ENCODE results near the gene APOB. TPM values are rescaled to one million over a fixed set of nuclear protein-coding genes. Genes with fewer than 3 reads are reported as not detected.

Gene APOB
- total RNA-seq, 1 experiment from 2014 or later, result not detected

- peaks cover 64% of the 10 kb centered on the region for H3K27me3 ChIP-seq (replicated peaks; ENCODE audit: insufficient read depth, low read depth, low read length, poor library complexity)
- no peak overlapping the region for H3K4me3 ChIP-seq (ENCODE audit: low read depth, low read length, poor library complexity, severe bottlenecking)
- no peak for DNase-seq (ENCODE audit: low spot score)
- no peaks in the 10 kb centered on the region for H3K9me3 ChIP-seq (ENCODE audit: low read depth, low read length, poor library complexity, severe bottlenecking)
- no TSS peak for BruUV-seq (replicated peaks)
- no peaks in the 10 kb centered on the region for H3K36me3 ChIP-seq (ENCODE audit: insufficient read depth, low read length, poor library complexity, severe bottlenecking)
- no peak for TF ChIP-seq EZH2 (IDR thresholded peaks at IDR 0.05; ENCODE audit: borderline replicate concordance, low read depth, low read length, poor library complexity, severe bottlenecking)
- no peak for TF ChIP-seq CTCF (conservative IDR thresholded peaks at IDR 0.05; ENCODE audit: low read depth, low read length)
- H3K4me1 ChIP-seq (ENCODE audit: insufficient read depth, low read length, poor library complexity, severe bottlenecking), result no peaks in the 10 kb centered on the region
- no peak overlapping the region for H3K27ac ChIP-seq (ENCODE audit: low read depth, low read length, poor library complexity, severe bottlenecking)
- POLR2A ChIA-PET (ENCODE audit: low non-redundant PET), result no interaction called here
- intact Hi-C loops (cut with micrococcal nuclease; ENCODE audit: unreplicated experiment), result no loop called here
- CTCF ChIA-PET, result no interaction called here
Measured at GRCh38 chr2:21039080-21039556, 4.8 kb downstream of the APOB start.

GRCh38 chr2:21038403-21039073, 5.3 kb downstream of the APOB start:
- ChIA-PET POLR2A (ENCODE audit: low non-redundant PET) (no interaction called here), CTCF (no interaction called here)
- Histone ChIP-seq H3K27me3 (replicated peaks; ENCODE audit: insufficient read depth, low read depth, low read length, poor library complexity) (peaks cover 59% of the 10 kb centered on the region), H3K27ac (ENCODE audit: low read depth, low read length, poor library complexity, severe bottlenecking) (no peak overlapping the region), H3K36me3 (ENCODE audit: insufficient read depth, low read length, poor library complexity, severe bottlenecking) (no peaks in the 10 kb centered on the region), H3K9me3 (ENCODE audit: low read depth, low read length, poor library complexity, severe bottlenecking) (no peaks in the 10 kb centered on the region), H3K4me1 (ENCODE audit: insufficient read depth, low read length, poor library complexity, severe bottlenecking) (no peaks in the 10 kb centered on the region), H3K4me3 (ENCODE audit: low read depth, low read length, poor library complexity, severe bottlenecking) (no peak overlapping the region)
- TF ChIP-seq EZH2 (IDR thresholded peaks at IDR 0.05; ENCODE audit: borderline replicate concordance, low read depth, low read length, poor library complexity, severe bottlenecking) (no peak), CTCF (conservative IDR thresholded peaks at IDR 0.05; ENCODE audit: low read depth, low read length) (no peak)
- intact Hi-C loops (cut with micrococcal nuclease; ENCODE audit: unreplicated experiment), result no loop called here
- DNase-seq (ENCODE audit: low spot score), result no peak
- BruUV-seq (replicated peaks), result no TSS peak

- BruUV-seq (replicated peaks), result no TSS peak
- no peaks in the 10 kb centered on the region for H3K36me3 ChIP-seq (ENCODE audit: insufficient read depth, low read length, poor library complexity, severe bottlenecking)
- peaks cover 54% of the 10 kb centered on the region for H3K27me3 ChIP-seq (replicated peaks; ENCODE audit: insufficient read depth, low read depth, low read length, poor library complexity)
- no peak overlapping the region for H3K27ac ChIP-seq (ENCODE audit: low read depth, low read length, poor library complexity, severe bottlenecking)
- CTCF ChIA-PET, result no interaction called here
- H3K9me3 ChIP-seq (ENCODE audit: low read depth, low read length, poor library complexity, severe bottlenecking), result no peaks in the 10 kb centered on the region
- no peak for TF ChIP-seq CTCF (conservative IDR thresholded peaks at IDR 0.05; ENCODE audit: low read depth, low read length)
- H3K4me3 ChIP-seq (ENCODE audit: low read depth, low read length, poor library complexity, severe bottlenecking), result no peak overlapping the region
- POLR2A ChIA-PET (ENCODE audit: low non-redundant PET), result no interaction called here
- intact Hi-C loops (cut with micrococcal nuclease; ENCODE audit: unreplicated experiment), result no loop called here
- DNase-seq (ENCODE audit: low spot score), result no peak
- no peaks in the 10 kb centered on the region for H3K4me1 ChIP-seq (ENCODE audit: insufficient read depth, low read length, poor library complexity, severe bottlenecking)
Measured at GRCh38 chr2:21037671-21038108, 6.2 kb downstream of the APOB start.
